HG02571 (cell line): ENCODE data around the gene EFCAB10.
"Not testable (repeated sequence)": the region's sequence is repeated elsewhere in the genome, so short reads cannot be mapped to it uniquely, and the experiment has no call there.

ENCODE experiments used
- ATAC-seq: cut with Tn5 transposase; IDR thresholded peaks from one replicate; pipeline ENCODE4 v1.9.1; 2021; ENCODE audit warnings: mild to moderate bottlenecking, moderate library complexity; ENCODE audit not compliant: unreplicated experiment

EFCAB10 gene

GRCh38 chr7:105531792-105532671, 49.3 kb downstream of the EFCAB10 start, which contains the start of gene RINT1:
RINT1 (plus strand) TSS chr7:105532201; CDS start chr7:105532316, 115 bp downstream.
- ATAC-seq: peak; percentile 94

DNA sequence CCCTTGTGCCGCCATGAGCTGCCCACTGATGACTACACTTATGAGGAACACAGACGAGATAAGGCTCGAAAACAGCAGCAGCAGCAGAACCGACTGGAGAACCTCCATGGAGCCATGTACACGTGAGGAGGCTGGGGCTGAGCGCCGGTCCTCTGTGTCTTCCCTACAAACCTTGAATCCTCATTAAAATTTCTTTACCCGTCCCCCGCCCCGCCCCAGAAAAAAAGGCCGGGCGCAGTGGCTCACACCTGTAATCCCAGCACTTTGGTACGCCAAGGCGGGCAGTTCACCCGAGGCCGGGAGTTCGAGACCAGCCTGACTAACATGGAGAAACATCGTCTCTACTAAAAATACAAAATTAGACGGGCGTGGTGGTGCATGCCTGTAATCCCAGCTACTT, 50.7 kb downstream of the EFCAB10 start:
- ATAC-seq: no peak

- ATAC-seq: no peak
Measured at GRCh38 chr7:105530126-105530525, 51.2 kb downstream of the EFCAB10 start.

- not testable (repeated sequence) for ATAC-seq
Measured at GRCh38 chr7:105527737-105528136, 53.6 kb downstream of the EFCAB10 start.

- no peak for ATAC-seq
Measured at GRCh38 chr7:105524840-105525239, 56.5 kb downstream of the EFCAB10 start.

DNA sequence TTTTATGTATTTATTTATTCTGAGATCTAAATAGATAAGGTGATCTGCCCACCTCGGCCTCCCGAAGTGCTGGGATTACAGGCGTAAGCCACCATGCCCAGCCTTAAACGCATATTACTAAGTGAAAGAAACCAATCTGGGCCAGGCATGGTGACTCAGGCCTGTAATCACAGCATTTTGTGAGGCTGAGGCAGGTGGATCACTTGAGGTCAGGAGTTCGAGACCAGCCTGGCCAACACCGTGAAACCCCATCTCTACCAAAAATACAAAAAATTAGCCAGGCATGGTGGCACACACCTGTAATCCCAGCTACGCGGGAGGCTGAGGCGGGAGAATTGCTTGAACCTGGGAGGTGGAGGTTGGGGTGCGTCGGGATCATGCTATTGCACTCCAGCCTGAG, 56.9 kb downstream of the EFCAB10 start:
- ATAC-seq: not testable (repeated sequence)

DNA sequence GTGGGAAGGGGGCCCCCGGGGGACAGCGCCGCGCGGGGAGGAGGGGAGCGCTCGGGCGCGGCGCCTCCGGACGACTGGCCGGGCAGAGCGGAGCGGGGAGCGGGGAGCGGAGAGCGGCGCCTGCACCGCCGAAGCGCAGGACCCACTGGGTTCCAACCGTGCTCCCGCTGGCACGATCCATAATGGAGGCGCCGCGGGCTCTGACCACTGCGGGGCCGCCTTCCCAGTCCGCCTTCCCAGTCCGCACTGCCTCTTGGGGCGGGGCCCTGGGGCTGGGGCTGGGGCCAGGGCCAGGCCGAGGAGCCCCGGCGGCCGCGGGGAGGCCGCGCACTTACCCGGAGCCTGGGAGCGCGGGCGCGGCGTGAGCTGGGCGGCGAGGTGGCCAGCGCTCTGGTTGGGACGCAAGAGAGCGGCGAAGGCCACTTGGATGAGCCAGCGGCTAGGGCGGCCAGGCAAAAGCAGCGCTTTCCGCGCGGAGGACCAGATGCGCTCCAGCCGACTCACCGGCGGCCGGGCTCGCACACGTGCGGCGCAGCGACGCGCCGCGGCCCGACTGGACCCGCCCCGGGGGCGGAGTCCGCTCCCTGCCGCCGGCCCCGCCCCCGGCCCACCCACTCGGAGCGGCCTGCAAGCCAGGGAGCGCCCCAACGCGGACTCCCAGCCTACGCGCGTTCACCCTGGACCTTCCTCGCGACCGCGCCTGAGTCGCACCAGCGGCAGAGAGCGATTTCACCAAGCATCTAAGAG, 59.4 kb downstream of the EFCAB10 start, which contains the start of gene PUS7:
PUS7 (minus strand) TSS at position 555 of the 747 bp plus-strand sequence. CDS start 13,759 bp downstream, outside the sequence.
- peak; percentile 83 for ATAC-seq

GRCh38 chr7:105521027-105521716, 60.1 kb downstream of the EFCAB10 start:
- peak; percentile 39 for ATAC-seq

DNA sequence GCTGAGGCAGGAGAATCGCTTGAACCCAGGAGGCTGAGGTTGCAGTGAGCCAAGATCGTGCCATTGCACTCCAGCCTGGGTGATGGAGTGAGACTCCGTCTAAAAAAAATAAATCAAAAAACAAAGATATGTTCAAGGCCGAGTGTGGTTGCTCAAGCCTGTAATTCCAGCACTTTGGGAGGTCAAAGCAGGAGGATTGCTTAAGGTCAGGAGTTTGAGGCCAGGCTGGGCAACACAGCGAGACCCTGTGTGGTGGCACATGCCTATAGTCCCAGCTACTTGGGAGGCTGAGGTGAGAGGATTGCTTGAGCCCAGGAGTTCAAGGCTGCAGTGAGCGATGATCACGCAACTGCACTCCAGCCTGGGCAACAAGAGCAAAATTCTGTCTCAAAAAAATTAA, 60.7 kb downstream of the EFCAB10 start:
- not testable (repeated sequence) for ATAC-seq

DNA sequence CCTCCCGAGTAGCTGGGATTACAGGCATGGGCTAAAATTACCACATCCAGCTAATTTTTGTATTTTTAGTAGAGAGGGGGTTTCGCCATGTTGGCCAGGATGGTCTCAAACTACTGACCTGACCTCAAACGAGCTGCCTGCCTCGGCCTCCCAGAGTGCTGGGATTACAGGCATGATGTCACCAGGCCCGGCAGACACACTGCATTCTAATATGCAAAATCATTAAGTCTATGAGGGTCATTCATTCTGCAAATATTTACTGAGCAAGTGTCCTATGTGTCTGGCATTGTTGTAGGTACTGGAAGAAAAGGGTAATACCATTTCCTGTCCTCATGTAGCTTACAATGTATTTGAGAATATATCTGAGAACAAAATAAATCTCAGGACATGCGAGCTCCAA, 61.9 kb downstream of the EFCAB10 start:
- no peak for ATAC-seq

GRCh38 chr7:105515610-105516009, 65.7 kb downstream of the EFCAB10 start:
- ATAC-seq: not testable (repeated sequence)
